Upper lobe of left lung (tissue), 4 donors: Measurements from ENCODE around the gene THOC5.

ENCODE experiments used
- CTCF ChIP-seq, 6 experiments: fragments of 450-650 bp in 4 of 6; fragments of 200-600 bp in 2 of 6; sonication (generic) in 2 of 6; IDR thresholded peaks; one replicate each; pipeline ENCODE4 v1.5.1; 2016 to 2019; ENCODE audit warnings: antibody characterized with exemption in 6 of 6
- POLR2A ChIP-seq, 4 donors: fragments of 450-650 bp; IDR thresholded peaks; one replicate each; pipeline ENCODE4 v1.5.1; 2016 to 2017; ENCODE audit warnings: antibody characterized with exemption in 4 of 4, mild to moderate bottlenecking in 2 of 4
- POLR2AphosphoS5 ChIP-seq, 2 donors: sonication (generic); formaldehyde crosslinking; IDR thresholded peaks; one replicate each; pipeline ENCODE4 v1.5.1; 2017; ENCODE audit warnings: antibody characterized with exemption in 2 of 2

GRCh38 chr22:29459773-29460172 lies 93.8 kb downstream of the THOC5 start:
- no peak for TF ChIP-seq POLR2A (IDR thresholded peaks at IDR 0.05)
- no peak for TF ChIP-seq CTCF (IDR thresholded peaks at IDR 0.05)
- no peak for TF ChIP-seq POLR2AphosphoS5 (IDR thresholded peaks at IDR 0.05)
